K562 treated with DMSO at 1 percent for 4 hours (cell line): ENCODE results near the gene P2RY6. TPM values are rescaled to one million over a fixed set of nuclear protein-coding genes. Genes with fewer than 3 reads are reported as not detected.

ENCODE experiments used
- total RNA-seq: library from RNA; unstranded; fragments of 300-600 nt; gene quantifications from 2 replicates; pipeline ENCODE4 v1.2.3, GENCODE V29; 2022; ENCODE audit not compliant: insufficient read depth

Gene P2RY6, protein sequence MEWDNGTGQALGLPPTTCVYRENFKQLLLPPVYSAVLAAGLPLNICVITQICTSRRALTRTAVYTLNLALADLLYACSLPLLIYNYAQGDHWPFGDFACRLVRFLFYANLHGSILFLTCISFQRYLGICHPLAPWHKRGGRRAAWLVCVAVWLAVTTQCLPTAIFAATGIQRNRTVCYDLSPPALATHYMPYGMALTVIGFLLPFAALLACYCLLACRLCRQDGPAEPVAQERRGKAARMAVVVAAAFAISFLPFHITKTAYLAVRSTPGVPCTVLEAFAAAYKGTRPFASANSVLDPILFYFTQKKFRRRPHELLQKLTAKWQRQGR
- total RNA-seq = not detected in 2 replicates

DNA sequence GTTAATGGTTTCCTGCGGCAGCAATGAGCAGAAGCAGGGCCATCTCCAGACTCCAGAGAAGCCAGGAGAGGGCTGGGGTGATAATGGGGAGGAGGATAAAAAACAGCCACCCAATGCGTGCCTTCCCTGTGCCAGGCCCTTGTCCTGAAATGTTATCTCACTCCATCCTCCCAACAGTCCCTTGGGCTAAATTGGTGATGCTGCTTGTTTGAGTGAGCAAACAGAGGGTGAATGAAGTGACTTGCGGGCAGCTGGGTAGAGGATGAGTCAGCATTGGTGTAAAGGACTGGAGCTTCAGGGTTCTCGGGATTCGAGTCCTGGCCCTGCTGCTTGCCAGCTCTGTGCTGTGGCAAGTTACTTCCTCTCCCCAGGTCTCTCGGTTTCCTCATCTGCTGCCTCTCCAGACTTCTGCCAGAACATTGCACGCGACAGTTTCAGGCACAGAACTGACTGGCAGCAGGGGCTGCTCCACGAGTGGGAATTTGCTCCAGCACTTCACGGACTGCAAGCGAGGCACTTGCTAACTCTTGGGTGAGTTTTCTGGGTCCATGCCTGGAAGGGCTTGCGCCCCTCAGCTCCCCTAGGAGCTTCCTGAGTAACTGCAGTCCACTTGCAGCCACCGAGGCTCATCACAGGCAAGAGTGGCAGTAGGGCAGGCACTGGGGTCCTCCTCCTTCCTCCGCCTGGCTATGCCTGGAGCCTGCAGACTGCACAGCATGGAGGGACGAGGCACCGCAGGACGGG lies at the start of gene P2RY6:
P2RY6 (plus strand) TSS at position 403 of the 744 bp plus-strand sequence. CDS start 24,181 bp downstream, outside the sequence.

DNA sequence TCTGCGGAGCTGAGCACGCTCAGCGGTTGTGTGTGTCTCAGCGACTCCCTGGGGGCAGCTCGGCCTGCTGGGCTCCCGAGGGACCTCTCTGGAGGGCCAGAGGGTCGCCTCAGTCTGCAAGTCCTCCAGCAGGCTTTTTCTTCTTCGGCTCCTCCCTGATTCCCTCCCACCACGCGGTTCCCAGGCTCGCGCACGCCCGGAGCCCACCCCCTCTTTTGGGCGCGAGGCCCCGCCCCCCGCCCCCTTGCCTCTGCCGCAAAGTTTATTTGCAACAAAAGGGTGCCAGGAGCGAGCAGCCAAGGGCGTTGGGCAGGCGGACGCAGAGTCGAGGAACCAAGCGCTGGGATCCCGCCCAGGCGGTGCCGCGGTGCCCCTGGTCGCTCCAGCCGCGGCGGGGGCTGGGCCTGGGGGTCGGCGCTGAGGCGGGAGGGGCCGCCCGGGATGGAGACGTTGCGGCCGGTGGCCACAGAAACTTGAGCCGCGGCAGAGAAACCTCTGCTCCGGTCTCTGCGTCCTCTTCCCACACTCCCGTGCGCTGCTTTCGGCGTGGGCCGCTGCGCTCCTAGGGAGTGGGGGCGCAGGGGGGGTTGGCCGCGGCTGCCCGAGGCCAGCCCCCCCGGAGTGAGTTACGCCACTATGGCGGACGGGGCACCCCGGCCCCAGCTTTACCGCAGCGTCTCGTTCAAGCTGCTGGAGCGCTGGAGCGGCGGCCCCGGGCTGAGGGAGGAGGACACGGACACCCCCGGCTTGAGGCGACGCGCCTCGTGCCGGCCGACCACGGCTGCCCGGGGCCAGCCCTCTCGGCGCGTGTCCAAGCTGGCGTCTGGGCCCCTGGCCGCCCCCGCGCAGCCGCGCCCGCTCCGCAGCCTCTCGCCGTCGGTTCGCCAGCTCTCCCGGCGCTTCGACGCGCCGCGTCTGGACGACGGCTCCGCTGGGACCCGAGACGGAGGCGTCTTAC lies 36.1 kb downstream of the P2RY6 start, which contains the start of gene ARHGEF17:
ARHGEF17 (plus strand) TSS at position 274 of the 958 bp plus-strand sequence; CDS start at position 637, 363 bp downstream.

Other genes with a start within 250 kb of the P2RY6 start
- 8.8 and 10.4 TPM in 2 replicates for gene FCHSD2, start 130.0 kb upstream of the P2RY6 start, total RNA-seq
- not detected in 2 replicates for gene P2RY2, start 54.1 kb upstream of the P2RY6 start, total RNA-seq
- gene ARHGEF17, start 35.9 kb downstream of the P2RY6 start, total RNA-seq = 0.12 TPM in 1 of 2 replicates, not detected in the other
- 7.7 and 14.7 TPM in 2 replicates for gene RELT, start 104.1 kb downstream of the P2RY6 start, total RNA-seq